ENCODE results near the gene RANBP1.

Gene RANBP1

GRCh38 chr22:20117633-20118299, 1.9 kb downstream of the RANBP1 start:
- TF ChIP-seq GATA3 (IDR thresholded peaks at IDR 0.05; ENCODE audit: low read depth, low read length) (no peak), GATA2 (IDR thresholded peaks at IDR 0.05; ENCODE audit: low read depth, low read length) (no peak)

- TF ChIP-seq GATA2 (IDR thresholded peaks at IDR 0.05; ENCODE audit: low read depth, low read length) (no peak), GATA3 (IDR thresholded peaks at IDR 0.05; ENCODE audit: low read depth, low read length) (no peak)
Observed at GRCh38 chr22:20118300-20119020, 2.6 kb downstream of the RANBP1 start.

- TF ChIP-seq GATA3 (IDR thresholded peaks at IDR 0.05; ENCODE audit: low read depth, low read length) = no peak
- TF ChIP-seq GATA2 (IDR thresholded peaks at IDR 0.05; ENCODE audit: low read depth, low read length) = no peak
Observed at GRCh38 chr22:20121856-20122415, 6.0 kb downstream of the RANBP1 start.

GRCh38 chr22:20123366-20124082, 7.6 kb downstream of the RANBP1 start:
- TF ChIP-seq GATA3 (IDR thresholded peaks at IDR 0.05; ENCODE audit: low read depth, low read length) (no peak), GATA2 (IDR thresholded peaks at IDR 0.05; ENCODE audit: low read depth, low read length) (no peak)

- TF ChIP-seq GATA2 (IDR thresholded peaks at IDR 0.05; ENCODE audit: low read depth, low read length) = no peak
- TF ChIP-seq GATA3 (IDR thresholded peaks at IDR 0.05; ENCODE audit: low read depth, low read length) = no peak
Observed at GRCh38 chr22:20124083-20124787, 8.3 kb downstream of the RANBP1 start.

- TF ChIP-seq GATA2 (IDR thresholded peaks at IDR 0.05; ENCODE audit: low read depth, low read length) (no peak), GATA3 (IDR thresholded peaks at IDR 0.05; ENCODE audit: low read depth, low read length) (no peak)
Observed at GRCh38 chr22:20125201-20126174, 9.6 kb downstream of the RANBP1 start.

- no peak for TF ChIP-seq GATA2 (IDR thresholded peaks at IDR 0.05; ENCODE audit: low read depth, low read length)
Observed at GRCh38 chr22:20126284-20127029, 10.6 kb downstream of the RANBP1 start.

GRCh38 chr22:20127318-20127868, 11.5 kb downstream of the RANBP1 start:
- TF ChIP-seq GATA3 (IDR thresholded peaks at IDR 0.05; ENCODE audit: low read depth, low read length) (no peak), GATA2 (IDR thresholded peaks at IDR 0.05; ENCODE audit: low read depth, low read length) (no peak)

- TF ChIP-seq GATA3 (IDR thresholded peaks at IDR 0.05; ENCODE audit: low read depth, low read length) (no peak), GATA2 (IDR thresholded peaks at IDR 0.05; ENCODE audit: low read depth, low read length) (no peak)
Observed at GRCh38 chr22:20127869-20128618, 12.1 kb downstream of the RANBP1 start.

- TF ChIP-seq GATA2 (IDR thresholded peaks at IDR 0.05; ENCODE audit: low read depth, low read length) (no peak), GATA3 (IDR thresholded peaks at IDR 0.05; ENCODE audit: low read depth, low read length) (no peak)
Observed at GRCh38 chr22:20128619-20128901, 12.7 kb downstream of the RANBP1 start.

GRCh38 chr22:20128902-20129746, 13.2 kb downstream of the RANBP1 start:
- no peak for TF ChIP-seq GATA3 (IDR thresholded peaks at IDR 0.05; ENCODE audit: low read depth, low read length)
- no peak for TF ChIP-seq GATA2 (IDR thresholded peaks at IDR 0.05; ENCODE audit: low read depth, low read length)

Data from SH-SY5Y (cell line).